Measurements from ENCODE around the gene SPECC1.

- TF ChIP-seq SP1 (IDR thresholded peaks at IDR 0.05) (no peak), TARDBP (IDR thresholded peaks at IDR 0.05) (no peak), CTBP1 (IDR thresholded peaks at IDR 0.05; ENCODE audit: borderline replicate concordance) (no peak), LEF1 (IDR thresholded peaks at IDR 0.05; ENCODE audit: borderline replicate concordance) (no peak), ELF4 (IDR thresholded peaks at IDR 0.05) (no peak), BHLHE40 (IDR thresholded peaks at IDR 0.05; ENCODE audit: borderline replicate concordance) (no peak)
- TF ChIP-seq, protein P1, sequence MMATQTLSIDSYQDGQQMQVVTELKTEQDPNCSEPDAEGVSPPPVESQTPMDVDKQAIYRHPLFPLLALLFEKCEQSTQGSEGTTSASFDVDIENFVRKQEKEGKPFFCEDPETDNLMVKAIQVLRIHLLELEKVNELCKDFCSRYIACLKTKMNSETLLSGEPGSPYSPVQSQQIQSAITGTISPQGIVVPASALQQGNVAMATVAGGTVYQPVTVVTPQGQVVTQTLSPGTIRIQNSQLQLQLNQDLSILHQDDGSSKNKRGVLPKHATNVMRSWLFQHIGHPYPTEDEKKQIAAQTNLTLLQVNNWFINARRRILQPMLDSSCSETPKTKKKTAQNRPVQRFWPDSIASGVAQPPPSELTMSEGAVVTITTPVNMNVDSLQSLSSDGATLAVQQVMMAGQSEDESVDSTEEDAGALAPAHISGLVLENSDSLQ (IDR thresholded peaks at IDR 0.05): no peak
These were observed 96.6 kb downstream of the SPECC1 start for GRCh38 chr17:20105539-20106280.

Data from HEK293T (cell line).